HepG2 (cell line): Measurements from ENCODE around the gene P3H4. TPM values are rescaled to one million over a fixed set of nuclear protein-coding genes. Genes with fewer than 3 reads are reported as not detected.
A peak's percentile ranks its signal among the peaks of the same experiment; 100 is the strongest.

Experiments used
- CHD4 ChIP-seq: fragments of 200-600 bp; sonication (generic); IDR thresholded peaks from 2 replicates; pipeline ENCODE4 v1.7.0; 2017; ENCODE audit warnings: mild to moderate bottlenecking, low read length, borderline replicate concordance
- ELF1 ChIP-seq: sonication (generic); formaldehyde crosslinking; IDR thresholded peaks from 2 replicates; pipeline ENCODE4 v1.4.0; 2020; ENCODE audit warnings: missing genetic modification reagents
- ERF ChIP-seq: IDR thresholded peaks from 2 replicates; pipeline ENCODE4 v1.6.1; 2018; ENCODE audit warnings: missing biosample characterization, missing genetic modification reagents
- HOXA5 ChIP-seq: sonication (generic); formaldehyde crosslinking; IDR thresholded peaks from 2 replicates; pipeline ENCODE4 v1.4.0; 2020; ENCODE audit warnings: missing genetic modification reagents
- KLF9 ChIP-seq: IDR thresholded peaks from 2 replicates; pipeline ENCODE4 v1.6.1; 2016; ENCODE audit warnings: low read depth
- MBD4 ChIP-seq: IDR thresholded peaks from 2 replicates; pipeline ENCODE4 v1.6.1; 2012; ENCODE audit warnings: low read length, inconsistent platforms, borderline replicate concordance
- MED1 ChIP-seq: sonication (generic); formaldehyde crosslinking; IDR thresholded peaks from 2 replicates; pipeline ENCODE4 v1.4.0; 2020; ENCODE audit warnings: missing genetic modification reagents
- NCOA1 ChIP-seq: sonication (generic); formaldehyde crosslinking; IDR thresholded peaks from 2 replicates; pipeline ENCODE4 v1.9.0; 2021; ENCODE audit warnings: missing genetic modification reagents
- TBL1XR1 ChIP-seq: fragments of 150-350 bp; IDR thresholded peaks from 2 replicates; pipeline ENCODE4 v1.6.1; 2014; ENCODE audit warnings: borderline replicate concordance, low read length; ENCODE audit not compliant: partially characterized antibody
- ZNF124 ChIP-seq: sonication (generic); formaldehyde crosslinking; IDR thresholded peaks from 2 replicates; pipeline ENCODE4 v1.4.0; 2020; ENCODE audit warnings: missing genetic modification reagents
- ZNF224 ChIP-seq: sonication (generic); formaldehyde crosslinking; IDR thresholded peaks from 2 replicates; pipeline ENCODE4 v1.5.0; 2020; ENCODE audit warnings: mild to moderate bottlenecking, missing genetic modification reagents
- ZNF556 ChIP-seq: sonication (generic); formaldehyde crosslinking; IDR thresholded peaks from 2 replicates; pipeline ENCODE4 v1.4.0; 2020; ENCODE audit warnings: mild to moderate bottlenecking, missing genetic modification reagents, borderline replicate concordance
- ZNF616 ChIP-seq: sonication (generic); formaldehyde crosslinking; IDR thresholded peaks from 2 replicates; pipeline ENCODE4 v1.5.0; 2020; ENCODE audit warnings: low read depth, mild to moderate bottlenecking, missing genetic modification reagents
- ZNF670 ChIP-seq: sonication (generic); formaldehyde crosslinking; IDR thresholded peaks from 2 replicates; pipeline ENCODE4 v1.8.0; 2022; ENCODE audit warnings: mild to moderate bottlenecking, missing genetic modification reagents, borderline replicate concordance
- ZNF772 ChIP-seq: sonication (generic); formaldehyde crosslinking; IDR thresholded peaks from 2 replicates; pipeline ENCODE4 v1.5.0; 2020; ENCODE audit warnings: mild to moderate bottlenecking, missing genetic modification reagents
- polyA plus RNA-seq, 8 experiments: library from polyadenylated mRNA; depleted of rRNA in 3 of 8; stranded (reverse) in 7 of 8; unstranded in 1 of 8; fragments of >200 nt; fragmentation: Illumina TruSeq in 4 of 8; extraction: Trizol in 4 of 8; gene quantifications; 2 replicates each; pipeline versions ENCODE4 v1.2.1 to v1.2.3, GENCODE V29; 2011 to 2016; ENCODE audit warnings: low read depth in 4 of 8, missing spikeins in 1 of 8, mixed read lengths in 1 of 8; ENCODE audit not compliant: insufficient read depth in 1 of 8
- total RNA-seq, 5 experiments: library from RNA; depleted of rRNA; stranded (reverse); fragments of >200 nt; fragmentation: Illumina TruSeq; extraction: Trizol; gene quantifications; 2 replicates each; pipeline ENCODE4 v1.2.3, GENCODE V29; 2016; ENCODE audit warnings: low read depth in 1 of 5
- TF ChIP-seq, protein P1 (sequence below): sonication (generic); formaldehyde crosslinking; IDR thresholded peaks from 2 replicates; pipeline ENCODE4 v1.4.0; 2020; ENCODE audit warnings: low read depth, missing genetic modification reagents
- TF ChIP-seq, protein P2 (sequence below): IDR thresholded peaks from 2 replicates; pipeline ENCODE4 v1.6.1; 2016; ENCODE audit warnings: missing compliant biosample characterization, missing genetic modification reagents, borderline replicate concordance
- TF ChIP-seq, protein P3 (sequence below): sonication (generic); formaldehyde crosslinking; conservative IDR thresholded peaks from 2 replicates; pipeline ENCODE4 v1.8.1; 2023; ENCODE audit warnings: missing genetic modification reagents
- TF ChIP-seq, protein P4 (sequence below): sonication (generic); formaldehyde crosslinking; IDR thresholded peaks from 2 replicates; pipeline ENCODE4 v1.5.1; 2020; ENCODE audit warnings: mild to moderate bottlenecking, missing genetic modification reagents

The P3H4 gene
- total and polyA plus RNA-seq, 2 of the 13 experiments (the other 11 are each of a cell fraction or from before 2014, with no cell fraction given): 37.1 to 50.6 TPM

DNA sequence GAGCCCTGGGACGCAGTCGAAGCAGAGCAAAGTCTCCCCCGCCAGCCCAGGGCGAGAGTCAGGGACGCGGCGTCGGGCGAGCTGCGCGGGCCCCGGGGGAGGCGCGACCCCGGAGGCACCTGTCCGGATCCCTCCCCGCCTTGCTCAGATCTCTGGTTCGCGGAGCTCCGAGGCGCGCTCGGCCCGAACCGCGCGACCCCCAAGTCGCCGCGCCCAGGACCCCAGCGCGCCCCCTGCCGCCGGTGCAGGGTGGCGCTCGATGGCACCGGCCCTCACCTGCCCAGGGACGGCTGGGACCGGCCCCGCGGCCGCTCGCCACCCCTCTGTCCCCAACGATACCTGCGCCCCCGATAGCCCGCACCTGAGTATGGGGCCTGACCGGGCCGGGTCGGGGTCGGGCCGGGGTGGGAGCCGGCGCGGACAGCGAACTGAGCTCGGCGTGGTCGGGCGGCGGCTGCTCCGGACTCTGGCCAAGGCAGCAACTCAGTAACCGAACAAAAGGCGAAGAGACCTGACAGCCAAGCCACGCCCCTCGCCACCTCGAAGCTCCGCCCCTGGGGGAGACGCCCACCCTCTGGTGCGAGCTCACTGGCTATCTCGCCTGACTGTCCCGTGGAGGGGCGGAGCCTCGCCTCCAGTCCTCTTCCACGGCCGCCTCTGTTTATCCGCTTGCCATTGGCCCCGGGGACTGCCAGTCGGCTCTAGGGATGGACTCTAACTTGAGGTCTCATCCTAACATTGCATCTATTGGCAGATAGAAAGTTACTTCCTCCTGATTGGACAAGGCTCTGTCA lies 25.3 kb downstream of the P3H4 start, which contains the start of gene JUP (continued):
- TF ChIP-seq, protein P1, sequence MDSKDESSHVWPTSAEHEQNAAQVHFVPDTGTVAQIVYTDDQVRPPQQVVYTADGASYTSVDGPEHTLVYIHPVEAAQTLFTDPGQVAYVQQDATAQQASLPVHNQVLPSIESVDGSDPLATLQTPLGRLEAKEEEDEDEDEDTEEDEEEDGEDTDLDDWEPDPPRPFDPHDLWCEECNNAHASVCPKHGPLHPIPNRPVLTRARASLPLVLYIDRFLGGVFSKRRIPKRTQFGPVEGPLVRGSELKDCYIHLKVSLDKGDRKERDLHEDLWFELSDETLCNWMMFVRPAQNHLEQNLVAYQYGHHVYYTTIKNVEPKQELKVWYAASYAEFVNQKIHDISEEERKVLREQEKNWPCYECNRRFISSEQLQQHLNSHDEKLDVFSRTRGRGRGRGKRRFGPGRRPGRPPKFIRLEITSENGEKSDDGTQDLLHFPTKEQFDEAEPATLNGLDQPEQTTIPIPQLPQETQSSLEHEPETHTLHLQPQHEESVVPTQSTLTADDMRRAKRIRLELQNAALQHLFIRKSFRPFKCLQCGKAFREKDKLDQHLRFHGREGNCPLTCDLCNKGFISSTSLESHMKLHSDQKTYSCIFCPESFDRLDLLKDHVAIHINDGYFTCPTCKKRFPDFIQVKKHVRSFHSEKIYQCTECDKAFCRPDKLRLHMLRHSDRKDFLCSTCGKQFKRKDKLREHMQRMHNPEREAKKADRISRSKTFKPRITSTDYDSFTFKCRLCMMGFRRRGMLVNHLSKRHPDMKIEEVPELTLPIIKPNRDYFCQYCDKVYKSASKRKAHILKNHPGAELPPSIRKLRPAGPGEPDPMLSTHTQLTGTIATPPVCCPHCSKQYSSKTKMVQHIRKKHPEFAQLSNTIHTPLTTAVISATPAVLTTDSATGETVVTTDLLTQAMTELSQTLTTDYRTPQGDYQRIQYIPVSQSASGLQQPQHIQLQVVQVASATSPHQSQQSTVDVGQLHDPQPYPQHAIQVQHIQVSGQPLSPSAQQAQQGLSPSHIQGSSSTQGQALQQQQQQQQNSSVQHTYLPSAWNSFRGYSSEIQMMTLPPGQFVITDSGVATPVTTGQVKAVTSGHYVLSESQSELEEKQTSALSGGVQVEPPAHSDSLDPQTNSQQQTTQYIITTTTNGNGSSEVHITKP (CRISPR knock-in tag): no peak
- TF ChIP-seq KLF9 (0 out of 2 replicates have a peak, but pooled peaks have one; percentile 84), ZNF556 (CRISPR knock-in tag) (no peak; the same call in 1 of the 2 replicates), ZNF616 (CRISPR knock-in tag) (no peak), HOXA5 (CRISPR knock-in tag) (peak; percentile 36; the same call in 1 of the 2 replicates), MBD4 (no peak), ELF1 (CRISPR knock-in tag) (no peak), ZNF224 (CRISPR knock-in tag) (peak; percentile 29; the same call in 1 of the 2 replicates), NCOA1 (CRISPR knock-in tag) (no peak; the same call in 1 of the 2 replicates), TBL1XR1 (no peak), ZNF670 (peak; percentile 74), CHD4 (0 out of 2 replicates have a peak, but pooled peaks have one; percentile 17), ERF (CRISPR knock-in tag) (peak; percentile 78; the same call in 1 of the 2 replicates), MED1 (peak; percentile 69), ZNF772 (CRISPR knock-in tag) (no peak), ZNF124 (peak; percentile 94; the same call in 1 of the 2 replicates)
- TF ChIP-seq, protein P2, sequence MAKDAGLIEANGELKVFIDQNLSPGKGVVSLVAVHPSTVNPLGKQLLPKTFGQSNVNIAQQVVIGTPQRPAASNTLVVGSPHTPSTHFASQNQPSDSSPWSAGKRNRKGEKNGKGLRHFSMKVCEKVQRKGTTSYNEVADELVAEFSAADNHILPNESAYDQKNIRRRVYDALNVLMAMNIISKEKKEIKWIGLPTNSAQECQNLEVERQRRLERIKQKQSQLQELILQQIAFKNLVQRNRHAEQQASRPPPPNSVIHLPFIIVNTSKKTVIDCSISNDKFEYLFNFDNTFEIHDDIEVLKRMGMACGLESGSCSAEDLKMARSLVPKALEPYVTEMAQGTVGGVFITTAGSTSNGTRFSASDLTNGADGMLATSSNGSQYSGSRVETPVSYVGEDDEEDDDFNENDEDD (CRISPR knock-in tag): peak; percentile 15; the same call in 1 of the 2 replicates
- TF ChIP-seq, protein P3, sequence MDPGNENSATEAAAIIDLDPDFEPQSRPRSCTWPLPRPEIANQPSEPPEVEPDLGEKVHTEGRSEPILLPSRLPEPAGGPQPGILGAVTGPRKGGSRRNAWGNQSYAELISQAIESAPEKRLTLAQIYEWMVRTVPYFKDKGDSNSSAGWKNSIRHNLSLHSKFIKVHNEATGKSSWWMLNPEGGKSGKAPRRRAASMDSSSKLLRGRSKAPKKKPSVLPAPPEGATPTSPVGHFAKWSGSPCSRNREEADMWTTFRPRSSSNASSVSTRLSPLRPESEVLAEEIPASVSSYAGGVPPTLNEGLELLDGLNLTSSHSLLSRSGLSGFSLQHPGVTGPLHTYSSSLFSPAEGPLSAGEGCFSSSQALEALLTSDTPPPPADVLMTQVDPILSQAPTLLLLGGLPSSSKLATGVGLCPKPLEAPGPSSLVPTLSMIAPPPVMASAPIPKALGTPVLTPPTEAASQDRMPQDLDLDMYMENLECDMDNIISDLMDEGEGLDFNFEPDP (CRISPR knock-in tag): no peak
- TF ChIP-seq, protein P4, sequence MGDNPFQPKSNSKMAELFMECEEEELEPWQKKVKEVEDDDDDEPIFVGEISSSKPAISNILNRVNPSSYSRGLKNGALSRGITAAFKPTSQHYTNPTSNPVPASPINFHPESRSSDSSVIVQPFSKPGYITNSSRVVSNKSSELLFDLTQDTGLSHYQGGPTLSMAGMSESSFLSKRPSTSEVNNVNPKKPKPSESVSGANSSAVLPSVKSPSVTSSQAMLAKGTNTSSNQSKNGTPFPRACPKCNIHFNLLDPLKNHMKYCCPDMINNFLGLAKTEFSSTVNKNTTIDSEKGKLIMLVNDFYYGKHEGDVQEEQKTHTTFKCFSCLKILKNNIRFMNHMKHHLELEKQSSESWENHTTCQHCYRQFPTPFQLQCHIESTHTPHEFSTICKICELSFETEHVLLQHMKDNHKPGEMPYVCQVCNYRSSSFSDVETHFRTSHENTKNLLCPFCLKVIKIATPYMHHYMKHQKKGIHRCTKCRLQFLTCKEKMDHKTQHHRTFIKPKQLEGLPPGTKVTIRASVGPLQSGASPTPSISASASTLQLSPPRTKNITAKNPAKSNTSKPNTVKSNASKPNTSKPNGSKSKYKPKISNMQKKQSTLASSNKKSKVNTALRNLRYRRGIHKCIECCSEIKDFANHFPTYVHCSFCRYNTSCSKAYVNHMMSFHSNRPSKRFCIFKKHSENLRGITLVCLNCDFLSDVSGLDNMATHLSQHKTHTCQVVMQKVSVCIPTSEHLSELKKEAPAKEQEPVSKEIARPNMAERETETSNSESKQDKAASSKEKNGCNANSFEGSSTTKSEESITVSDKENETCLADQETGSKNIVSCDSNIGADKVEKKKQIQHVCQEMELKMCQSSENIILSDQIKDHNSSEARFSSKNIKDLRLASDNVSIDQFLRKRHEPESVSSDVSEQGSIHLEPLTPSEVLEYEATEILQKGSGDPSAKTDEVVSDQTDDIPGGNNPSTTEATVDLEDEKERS (CRISPR knock-in tag): no peak
